ENCODE data around the gene ELF2. TPM values are rescaled to one million over a fixed set of nuclear protein-coding genes. Genes with fewer than 3 reads are reported as not detected.

Gene ELF2
- total and polyA plus RNA-seq, 2 of the 8 experiments (the other 6 are each of a cell fraction or from before 2014, with no cell fraction given) = 21.1 to 44.3 TPM

- Histone ChIP-seq H4K91ac (replicated peaks; ENCODE audit: insufficient read length, low read length) (no peak overlapping the region), H2BK5ac (ENCODE audit: low read depth, low read length) (no peak overlapping the region), H3K27me3 (replicated peaks in 1 of 4; ENCODE audit: control insufficient read depth in 3 of 4, extremely low read depth in 1 of 4, insufficient read depth in 3 of 4, low read length in 3 of 4) (no peaks in the 10 kb centered on the region), H4K8ac (ENCODE audit: extremely low read depth, insufficient read depth, low read length) (no peak overlapping the region), H4K20me1 (replicated peaks in 1 of 2; ENCODE audit: control insufficient read depth in 1 of 2, insufficient read depth in 2 of 2, low read length in 2 of 2) (peaks cover 2 to 4% of the 10 kb centered on the region in 2 experiments), H2AFZ (ENCODE audit: low read length) (no peak overlapping the region), H2BK12ac (ENCODE audit: low read depth, low read length) (no peak overlapping the region), H2BK120ac (replicated peaks; ENCODE audit: low read depth, low read length) (no peak overlapping the region), H3K9me3 (ENCODE audit: insufficient read depth in 2 of 2, low read depth in 1 of 2, low read length in 1 of 2) (no peaks in the 10 kb centered on the region), H3K27ac (ENCODE audit: low read depth, low read length) (no peak overlapping the region), H3K23me2 (ENCODE audit: low read depth, low read length) (no peaks in the 10 kb centered on the region), H3K18ac (ENCODE audit: extremely low read depth, low read length) (no peak overlapping the region), H3K9ac (replicated peaks in 1 of 4; ENCODE audit: extremely low read depth in 1 of 4, low read depth in 3 of 4, low read length in 3 of 4) (no peak overlapping the region), H3K4me3 (ENCODE audit: extremely low read depth in 1 of 4, insufficient read depth in 2 of 4, low read depth in 3 of 4, low read length in 4 of 4) (no peak overlapping the region), H3K79me1 (ENCODE audit: low read depth, low read length) (no peaks in the 10 kb centered on the region), H3K23ac (ENCODE audit: insufficient read length) (no peak overlapping the region), H3K4me2 (ENCODE audit: insufficient read depth in 1 of 2, low read depth in 2 of 2, low read length in 2 of 2) (no peak overlapping the region; a peak in 1 of 4 replicates), H2BK20ac (ENCODE audit: low read length) (no peak overlapping the region), H3K14ac (ENCODE audit: insufficient read length) (no peak overlapping the region), H3K4ac (replicated peaks; ENCODE audit: insufficient read length, low read depth, low read length) (no peak overlapping the region), H3K79me2 (ENCODE audit: control insufficient read depth in 1 of 2, insufficient read depth in 2 of 2, low read length in 2 of 2) (no peaks in the 10 kb centered on the region; a peak in 1 of 4 replicates), H3K56ac (replicated peaks; ENCODE audit: insufficient read length, low read depth, low read length) (no peak overlapping the region), H2BK15ac (ENCODE audit: low read length) (no peak overlapping the region), H3K36me3 (ENCODE audit: control insufficient read depth in 2 of 4, insufficient read depth in 4 of 4, low read length in 3 of 4) (peaks cover 0 to 25% (median 8%) of the 10 kb centered on the region in 4 experiments; a peak in 6 of 8 replicates), H2AK5ac (ENCODE audit: low read depth, low read length) (no peak overlapping the region), H4K5ac (ENCODE audit: insufficient read length, low read depth, low read length) (no peak overlapping the region), H3K4me1 (replicated peaks in 1 of 4; ENCODE audit: control insufficient read depth in 3 of 4, insufficient read depth in 4 of 4, low read length in 3 of 4) (no peaks in the 10 kb centered on the region)
- CTCF ChIA-PET (ENCODE audit: partially characterized antibody) = no interaction called here
- FAIRE-seq = no peak
- DNase-seq (ENCODE audit: low read depth in 1 of 2, low spot score in 2 of 2) = no peak
- POLR2A ChIA-PET (ENCODE audit: partially characterized antibody) = interaction anchor here (1.1 to 1.3 kb wide), 3 partner anchors 9 to 26 kb away, joined by 3 to 4 read pairs (median 4); no protein-coding TSS in a partner anchor
- 82% methylated on average over 2 of the region's 2 CpGs; no CpG with 5 or more reads in 1 of the 2 experiments for WGBS, 2 experiments (ENCODE audit: extremely low coverage in 1 of 2, insufficient coverage in 1 of 2, insufficient read length in 1 of 2, insufficient replicate concordance in 2 of 2, low coverage in 1 of 2, low lambda C conversion rate in 2 of 2, missing lambda C conversion rate in 1 of 2)
- TF ChIP-seq CREB1 (IDR thresholded peaks at IDR 0.05) (no peak), BCL11A (IDR thresholded peaks at IDR 0.05; ENCODE audit: low read depth in 2 of 2, low read length in 2 of 2) (no peak), RFX5 (IDR thresholded peaks at IDR 0.05; ENCODE audit: borderline replicate concordance, low read depth, low read length) (no peak), USF2 (IDR thresholded peaks at IDR 0.05; ENCODE audit: low read length) (no peak), BACH1 (IDR thresholded peaks at IDR 0.05; ENCODE audit: low read length) (no peak), JUN (IDR thresholded peaks at IDR 0.05; ENCODE audit: low read depth, low read length) (no peak), ATF2 (IDR thresholded peaks at IDR 0.05; ENCODE audit: low read length) (no peak), YY1 (IDR thresholded peaks at IDR 0.05; ENCODE audit: low read depth, low read length) (no peak), RXRA (IDR thresholded peaks at IDR 0.05; ENCODE audit: insufficient read depth, low read depth, low read length) (no peak), NRF1 (IDR thresholded peaks at IDR 0.05; ENCODE audit: low read depth, low read length) (no peak), GABPA (IDR thresholded peaks at IDR 0.05; ENCODE audit: borderline replicate concordance, insufficient read depth, low read length) (no peak), TCF12 (IDR thresholded peaks at IDR 0.05; ENCODE audit: low read depth, low read length) (no peak), MAFK (IDR thresholded peaks at IDR 0.05; ENCODE audit: low read depth, low read length) (no peak)
Measured at GRCh38 chr4:139050446-139050845, 126.6 kb downstream of the ELF2 start.
